ENCODE results near the gene ZSCAN32. TPM values are rescaled to one million over a fixed set of nuclear protein-coding genes. Genes with fewer than 3 reads are reported as not detected.

ZSCAN32 gene
- total RNA-seq, 2 donors from 2014 or later: 4.2 to 9.4 TPM

DNA sequence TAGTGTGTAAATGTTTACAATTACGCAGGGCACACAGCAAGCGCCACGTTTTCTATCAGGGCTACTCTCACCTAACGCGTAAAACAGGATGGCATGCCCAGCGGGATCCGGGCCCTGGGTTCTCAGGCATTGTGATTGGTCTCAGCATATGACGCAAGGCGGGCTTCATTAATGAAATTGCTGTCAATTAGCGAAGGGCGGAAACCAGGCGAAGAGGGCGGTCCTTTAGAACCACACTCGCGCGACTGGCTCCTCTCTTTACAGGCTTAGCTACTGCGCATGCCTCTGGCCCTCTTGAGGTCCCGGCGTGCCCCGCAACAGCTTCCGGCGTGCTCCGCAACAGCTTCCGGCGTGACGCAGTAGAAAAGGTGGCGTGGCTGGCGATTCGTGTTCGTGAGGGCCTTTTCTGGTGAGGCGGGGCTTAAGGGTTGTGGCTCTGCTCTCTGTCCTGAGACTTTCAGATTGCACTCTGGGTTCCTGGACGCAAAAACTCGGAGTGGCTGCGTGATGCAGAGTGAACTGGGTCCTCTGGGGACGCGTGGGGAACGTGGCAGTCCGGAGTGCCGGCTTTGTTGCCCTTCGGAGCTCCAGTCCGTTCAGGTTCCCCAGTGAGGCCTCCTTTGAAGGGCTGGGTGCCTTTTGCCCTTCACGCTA, 35.9 kb downstream of the ZSCAN32 start:
- H3K9me3 ChIP-seq: peaks cover 0 to 24% of the 10 kb centered on the region in 2 donors
- peak overlapping the region; percentile 71 to 85 for H3K27ac ChIP-seq
- H3K4me3 ChIP-seq: peak overlapping the region; percentile 48 to 57
- H3K27me3 ChIP-seq: no peaks in the 10 kb centered on the region
- DNase-seq (ENCODE audit: low spot score): peak; percentile 77
- no peaks in the 10 kb centered on the region for H3K36me3 ChIP-seq
- no peak for TF ChIP-seq CTCF (IDR thresholded peaks at IDR 0.05)
- H3K4me1 ChIP-seq: no peaks in the 10 kb centered on the region

- no peak for TF ChIP-seq CTCF (IDR thresholded peaks at IDR 0.05)
Measured at GRCh38 chr16:3363793-3364192, 37.0 kb downstream of the ZSCAN32 start.

GRCh38 chr16:3362931-3363330, 37.9 kb downstream of the ZSCAN32 start:
- Histone ChIP-seq H3K27me3 (no peaks in the 10 kb centered on the region), H3K4me1 (no peaks in the 10 kb centered on the region), H3K9me3 (peaks cover 0 to 24% of the 10 kb centered on the region in 2 donors), H3K4me3 (no peak overlapping the region), H3K27ac (no peak overlapping the region), H3K36me3 (no peaks in the 10 kb centered on the region)
- no peak for DNase-seq (ENCODE audit: low spot score)
- no peak for TF ChIP-seq CTCF (IDR thresholded peaks at IDR 0.05)

More at GRCh38 chr16:3363793-3364192, 37.0 kb downstream of the ZSCAN32 start:
- H3K27ac ChIP-seq: no peak overlapping the region
- H3K9me3 ChIP-seq: peaks cover 0 to 24% of the 10 kb centered on the region in 2 donors
- no peak for DNase-seq (ENCODE audit: low spot score)
- no peak overlapping the region for H3K4me3 ChIP-seq
- H3K36me3 ChIP-seq: no peaks in the 10 kb centered on the region
- no peaks in the 10 kb centered on the region for H3K27me3 ChIP-seq
- H3K4me1 ChIP-seq: no peaks in the 10 kb centered on the region

GRCh38 chr16:3358871-3359270, 41.9 kb downstream of the ZSCAN32 start:
- H3K4me1 ChIP-seq: no peaks in the 10 kb centered on the region
- no peaks in the 10 kb centered on the region for H3K36me3 ChIP-seq
- DNase-seq (ENCODE audit: low spot score): no peak
- no peaks in the 10 kb centered on the region for H3K27me3 ChIP-seq
- no peak overlapping the region for H3K27ac ChIP-seq
- H3K9me3 ChIP-seq: peaks cover 0 to 6% of the 10 kb centered on the region in 2 donors
- no peak for TF ChIP-seq CTCF (IDR thresholded peaks at IDR 0.05)
- no peak overlapping the region for H3K4me3 ChIP-seq

GRCh38 chr16:3356118-3356517, 44.7 kb downstream of the ZSCAN32 start:
- H3K4me3 ChIP-seq: no peak overlapping the region
- no peaks in the 10 kb centered on the region for H3K27me3 ChIP-seq
- no peak overlapping the region for H3K27ac ChIP-seq
- H3K36me3 ChIP-seq: no peaks in the 10 kb centered on the region
- H3K9me3 ChIP-seq: no peaks in the 10 kb centered on the region
- no peak for DNase-seq (ENCODE audit: low spot score)
- no peak for TF ChIP-seq CTCF (IDR thresholded peaks at IDR 0.05)
- no peaks in the 10 kb centered on the region for H3K4me1 ChIP-seq

DNA sequence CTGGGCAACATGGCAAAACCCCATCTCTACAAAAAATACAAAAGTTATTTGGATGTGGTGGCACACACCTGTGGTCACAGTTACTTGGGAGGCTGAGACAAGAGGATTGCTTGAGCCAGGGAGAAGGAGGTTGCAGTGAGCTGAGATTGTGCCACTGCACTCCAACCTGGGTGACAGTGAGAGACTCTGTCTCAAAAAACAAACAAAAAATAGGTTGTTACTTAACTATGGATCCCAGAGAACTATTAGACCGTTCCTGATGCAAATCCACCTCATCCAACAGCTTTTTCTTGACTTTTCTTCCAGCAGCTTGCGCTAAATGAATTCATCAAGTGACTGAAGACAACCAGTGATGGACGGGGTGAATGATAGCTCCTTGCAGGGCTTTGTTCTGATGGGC, 45.2 kb downstream of the ZSCAN32 start, which contains the start of gene OR2C1:
OR2C1 (plus strand) TSS at position 301 of the 400 bp plus-strand sequence; CDS start at position 353, 52 bp downstream.
- H3K27ac ChIP-seq: no peak within 1 kb of the TSS
- H3K36me3 ChIP-seq: no peaks in the 10 kb centered on the region
- H3K27me3 ChIP-seq: no peaks in the 10 kb centered on the region
- no peaks in the 10 kb centered on the region for H3K4me1 ChIP-seq
- H3K4me3 ChIP-seq: no peak within 1 kb of the TSS
- no peak for DNase-seq (ENCODE audit: low spot score)
- H3K9me3 ChIP-seq: no peaks in the 10 kb centered on the region
- no peak for TF ChIP-seq CTCF (IDR thresholded peaks at IDR 0.05)
